ELR (cell line): ENCODE results near the gene EYA2.
A peak's percentile ranks its signal among the peaks of the same experiment; 100 is the strongest.
"Not testable (repeated sequence)": the region's sequence is repeated elsewhere in the genome, so short reads cannot be mapped to it uniquely, and the experiment has no call there.

Experiments
- DNase-seq: peaks from one replicate; pipeline ENCODE4 v3.0.0-alpha.2; 2015; ENCODE audit warnings: low read depth

EYA2 gene

GRCh38 chr20:46955601-46956556 lies 61.2 kb downstream of the EYA2 start:
- DNase-seq: peak; percentile 54

GRCh38 chr20:46959081-46959692 lies 64.5 kb downstream of the EYA2 start:
- DNase-seq: peak; percentile 96

DNA sequence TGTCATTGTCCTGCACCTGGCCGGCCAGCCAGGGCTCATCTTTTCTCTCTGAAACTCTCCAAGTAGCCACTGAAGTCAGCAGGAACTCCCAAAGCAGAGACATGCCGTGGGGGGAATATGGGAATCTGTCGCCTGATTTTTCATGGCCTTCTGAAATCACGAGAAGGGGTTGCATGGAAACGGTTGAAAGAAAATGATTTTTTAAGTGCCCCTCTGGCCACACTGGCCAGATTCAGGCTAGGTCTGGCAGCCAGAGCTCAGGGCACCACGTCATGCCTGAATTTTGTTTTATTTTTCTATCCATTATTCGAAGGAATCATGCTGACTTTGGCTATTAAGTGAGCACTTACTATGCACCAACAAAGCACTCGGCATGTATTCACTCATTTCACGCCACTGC lies 65.2 kb downstream of the EYA2 start:
- no peak for DNase-seq

DNA sequence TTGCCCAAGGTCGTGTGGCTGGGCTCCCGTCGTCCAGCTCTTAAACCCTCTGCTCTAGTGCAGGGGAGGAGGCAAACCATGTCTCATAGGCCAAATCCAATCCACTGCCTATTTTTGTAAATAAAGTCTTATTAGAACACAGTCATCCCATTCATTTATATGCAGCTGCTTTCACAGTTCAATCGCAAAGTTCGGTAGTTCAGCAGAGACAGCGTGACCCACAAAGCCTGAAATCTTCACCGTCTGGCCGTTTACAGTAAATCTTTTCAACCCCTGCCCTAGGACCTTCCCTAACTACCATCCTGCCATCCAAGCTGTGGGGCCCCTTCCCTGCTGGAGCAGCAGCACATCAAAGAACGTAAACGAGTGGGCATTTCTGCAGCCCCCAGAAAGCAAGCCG lies 65.9 kb downstream of the EYA2 start:
- DNase-seq: no peak

GRCh38 chr20:46961968-46962367 lies 67.3 kb downstream of the EYA2 start:
- DNase-seq: not testable (repeated sequence)

DNA sequence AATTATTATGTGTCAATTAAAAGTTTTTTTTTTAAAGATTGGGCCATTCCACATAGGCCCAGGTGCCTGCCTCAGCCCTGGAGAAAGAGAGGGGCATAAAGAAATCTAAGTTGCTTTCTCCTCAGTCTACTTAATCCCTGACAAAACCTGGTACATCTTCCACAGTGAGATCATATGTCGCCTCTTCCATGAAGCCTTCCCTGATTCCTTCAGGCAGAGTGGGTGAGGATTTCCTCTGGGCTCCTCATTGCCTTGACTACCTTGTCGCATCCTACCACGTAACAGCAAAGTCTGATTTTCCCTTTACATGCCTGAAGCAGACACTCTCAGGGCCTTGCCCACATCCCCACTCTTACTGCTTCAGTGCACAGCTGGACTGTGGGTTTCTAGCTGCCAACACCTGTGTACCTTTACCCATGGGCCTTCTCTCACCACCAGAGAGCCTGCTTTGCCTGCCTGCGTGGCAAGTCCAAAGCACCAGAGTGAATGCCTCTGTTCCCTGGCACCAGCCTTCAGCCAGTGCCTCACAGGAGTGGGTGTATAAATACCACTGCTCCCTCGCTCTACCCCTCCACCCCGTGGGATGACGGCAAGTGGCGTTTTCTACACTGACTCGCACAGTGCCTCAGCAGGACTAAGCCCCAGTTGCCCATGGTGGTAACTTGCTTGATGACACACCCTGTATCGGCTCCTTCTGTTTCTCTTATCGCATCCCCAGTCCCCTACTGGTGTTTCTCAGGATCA lies 68.0 kb downstream of the EYA2 start:
- DNase-seq: peak; percentile 31

- DNase-seq: no peak
Observed at GRCh38 chr20:46963196-46963529, 68.5 kb downstream of the EYA2 start.

GRCh38 chr20:46963758-46964617 lies 69.3 kb downstream of the EYA2 start:
- no peak for DNase-seq

GRCh38 chr20:46964618-46965455 lies 70.2 kb downstream of the EYA2 start:
- no peak for DNase-seq

GRCh38 chr20:46965477-46965876 lies 70.8 kb downstream of the EYA2 start:
- DNase-seq: no peak

DNA sequence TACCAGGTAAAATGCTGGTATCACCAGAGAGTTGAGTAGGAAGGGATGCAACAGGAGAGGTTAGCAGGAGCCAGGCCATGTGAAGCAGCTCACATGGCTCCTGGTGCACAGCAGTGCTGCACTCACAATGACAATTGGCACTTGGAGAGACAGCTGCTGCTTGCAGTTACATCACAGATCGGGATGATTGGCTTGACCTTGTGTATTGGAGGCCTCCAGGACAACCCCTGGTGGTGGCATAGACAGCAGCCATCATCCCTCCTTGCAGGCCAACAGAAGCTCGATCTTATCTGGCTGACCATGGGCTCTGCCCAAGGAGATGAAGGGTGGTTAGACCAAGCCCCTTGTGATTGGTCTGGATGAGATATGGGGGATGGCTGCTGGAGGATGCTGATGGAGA lies 73.0 kb downstream of the EYA2 start:
- DNase-seq: no peak

GRCh38 chr20:46970937-46971630 lies 76.4 kb downstream of the EYA2 start:
- DNase-seq: peak; percentile 93

GRCh38 chr20:46973766-46974165 lies 79.1 kb downstream of the EYA2 start:
- DNase-seq: no peak

DNA sequence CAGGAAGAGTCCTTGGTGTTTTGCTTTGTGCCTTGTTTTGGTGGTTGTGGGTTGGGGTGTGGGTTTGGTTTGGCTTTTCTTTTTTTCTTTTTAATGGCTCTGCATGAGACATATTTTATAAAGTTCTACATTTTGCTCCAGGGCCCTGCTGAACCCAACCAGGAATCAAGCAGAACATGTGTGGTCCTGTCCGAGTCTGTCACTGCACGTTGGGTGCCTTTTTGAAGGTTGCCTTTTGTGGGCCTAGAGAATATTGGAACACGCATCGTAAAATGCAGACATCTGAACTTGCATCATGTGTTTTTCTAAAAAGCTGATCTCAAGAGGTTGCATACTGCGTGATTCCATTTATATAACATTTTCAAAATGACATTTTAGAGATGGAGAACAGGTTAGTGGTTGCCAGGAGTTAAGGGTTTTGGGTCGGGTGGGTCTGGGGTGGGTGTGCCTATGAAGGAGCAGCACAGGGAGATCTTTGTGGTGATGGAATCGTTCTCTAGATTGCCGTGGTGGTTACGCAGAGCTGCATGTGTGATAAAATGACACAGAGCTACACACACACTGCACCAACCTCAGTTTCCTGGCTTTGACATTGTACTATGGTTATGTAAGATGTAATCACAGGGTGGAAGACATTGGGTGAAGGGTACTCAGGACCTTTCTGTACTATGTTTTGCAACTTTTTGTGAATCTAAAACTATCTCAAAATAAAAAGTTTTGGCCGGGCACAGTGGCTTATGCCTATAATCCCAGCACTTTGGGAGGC lies 80.2 kb downstream of the EYA2 start:
- DNase-seq: no peak

GRCh38 chr20:46975976-46976375 lies 81.3 kb downstream of the EYA2 start:
- no peak for DNase-seq

- DNase-seq: no peak
Observed at GRCh38 chr20:46977204-46977603, 82.6 kb downstream of the EYA2 start.

DNA sequence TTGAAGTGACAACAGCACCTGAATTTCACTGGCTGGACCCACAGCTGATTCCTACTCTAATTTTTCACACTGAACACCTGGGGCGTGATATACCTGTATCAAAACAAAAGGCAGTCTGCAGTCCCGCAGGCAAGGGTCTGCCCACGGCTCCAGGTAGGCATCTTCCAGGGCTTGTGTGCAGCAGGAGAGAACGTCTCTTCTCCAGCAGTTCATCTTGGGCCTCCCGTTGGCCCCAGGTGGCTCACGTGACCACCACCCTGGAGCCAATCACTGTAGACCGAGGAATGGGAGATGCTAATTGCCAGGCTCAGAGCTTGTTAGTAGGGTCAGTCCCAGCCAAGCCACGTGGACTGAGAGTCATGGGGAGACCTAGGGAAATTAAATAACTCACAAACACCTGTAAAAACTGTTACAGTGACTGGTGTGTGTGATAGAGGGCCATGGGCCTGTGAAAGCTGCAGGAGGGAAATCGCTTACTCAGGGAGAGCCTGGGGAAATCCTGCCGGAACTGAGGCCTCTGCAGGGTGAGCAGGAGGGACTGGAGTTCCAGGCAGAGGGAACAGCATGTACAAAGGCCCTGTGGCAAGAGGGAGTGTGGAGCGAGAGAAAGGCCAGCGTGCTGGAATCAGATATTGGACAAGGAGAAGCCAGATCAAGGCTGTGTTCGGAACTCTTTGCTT lies 83.4 kb downstream of the EYA2 start:
- no peak for DNase-seq

GRCh38 chr20:46978951-46979491 lies 84.4 kb downstream of the EYA2 start:
- DNase-seq: no peak
